GM23338 (cell line): ENCODE data around the gene ERCC5. TPM values are rescaled to one million over a fixed set of nuclear protein-coding genes. Genes with fewer than 3 reads are reported as not detected.

Experiments used
- ATAC-seq: fragments of 200-7000 bp; cut with Tn5 transposase; 3 replicates; pipeline ENCODE4 v1.9.1; 2020
- DNase-seq: peaks from one replicate; pipeline ENCODE4 v3.0.0-alpha.2; 2015; ENCODE audit warnings: low spot score
- H2AFZ ChIP-seq: fragments of 200-600 bp; sonication (generic); 2 replicates; pipeline ENCODE4 v1.8.0; 2016; ENCODE audit warnings: antibody characterized with exemption, mild to moderate bottlenecking, moderate library complexity
- H3F3A ChIP-seq: fragments of 200-600 bp; sonication (generic); replicated peaks from 2 replicates; pipeline ENCODE4 v1.8.0; 2017; ENCODE audit warnings: antibody characterized with exemption, mixed run types, low read depth
- H3K27ac ChIP-seq: fragments of 200-600 bp; sonication (generic); 2 replicates; pipeline ENCODE4 v1.6.1; 2016; ENCODE audit warnings: low read depth
- H3K27me3 ChIP-seq: fragments of 200-600 bp; sonication (generic); 2 replicates; pipeline ENCODE4 v1.8.0; 2016; ENCODE audit warnings: mild to moderate bottlenecking, mixed run types, moderate library complexity; ENCODE audit not compliant: insufficient read depth
- H3K36me3 ChIP-seq: fragments of 200-600 bp; sonication (generic); 2 replicates; pipeline ENCODE4 v1.8.0; 2016; ENCODE audit warnings: mild to moderate bottlenecking; ENCODE audit not compliant: insufficient read depth
- H3K4me1 ChIP-seq: fragments of 200-600 bp; sonication (generic); 2 replicates; pipeline ENCODE4 v1.8.0; 2016; ENCODE audit warnings: mild to moderate bottlenecking, moderate library complexity; ENCODE audit not compliant: insufficient read depth
- H3K4me2 ChIP-seq: fragments of 200-600 bp; sonication (generic); 2 replicates; pipeline ENCODE4 v1.7.1; 2017; ENCODE audit warnings: mixed run types
- H3K4me3 ChIP-seq: fragments of 200-600 bp; sonication (generic); 2 replicates; pipeline ENCODE4 v1.6.1; 2016; ENCODE audit warnings: mixed run types
- H3K79me2 ChIP-seq: fragments of 200-600 bp; sonication (generic); replicated peaks from 2 replicates; pipeline ENCODE4 v1.8.0; 2017; ENCODE audit warnings: mild to moderate bottlenecking; ENCODE audit not compliant: insufficient read depth
- H3K9me2 ChIP-seq: fragments of 200-600 bp; sonication (generic); 2 replicates; pipeline ENCODE4 v1.8.0; 2017; ENCODE audit not compliant: insufficient read depth
- H4K20me1 ChIP-seq: fragments of 200-600 bp; sonication (generic); replicated peaks from 2 replicates; pipeline ENCODE4 v1.8.0; 2017; ENCODE audit warnings: mild to moderate bottlenecking; ENCODE audit not compliant: insufficient read depth
- H3K27ac Mint-ChIP-seq: 2 replicates; pipeline ENCODE4 v1.8.0; 2020; ENCODE audit warnings: inconsistent platforms, mild to moderate bottlenecking, moderate library complexity, mixed read lengths
- H3K27me3 Mint-ChIP-seq: 3 replicates; pipeline ENCODE4 v1.8.0; 2022; ENCODE audit warnings: low read depth, mild to moderate bottlenecking, moderate library complexity, mixed read lengths, inconsistent platforms; ENCODE audit not compliant: insufficient read depth, poor library complexity
- H3K36me3 Mint-ChIP-seq: 3 replicates; pipeline ENCODE4 v1.8.0; 2021; ENCODE audit warnings: low read depth, mild to moderate bottlenecking, inconsistent platforms, moderate library complexity, mixed read lengths
- H3K4me1 Mint-ChIP-seq: 3 replicates; pipeline ENCODE4 v1.8.0; 2020; ENCODE audit warnings: mild to moderate bottlenecking, inconsistent platforms, mixed read lengths
- H3K4me3 Mint-ChIP-seq: 3 replicates; pipeline ENCODE4 v1.8.0; 2021; ENCODE audit warnings: moderate library complexity, mild to moderate bottlenecking, inconsistent platforms, mixed read lengths
- H3K9me3 Mint-ChIP-seq: 3 replicates; pipeline ENCODE4 v1.8.0; 2020; ENCODE audit warnings: moderate library complexity, mild to moderate bottlenecking, inconsistent platforms, mixed read lengths
- CREB1 ChIP-seq: fragments of 250-450 bp; sonication (Bioruptor Pico); IDR thresholded peaks from 2 replicates; pipeline ENCODE4 v1.5.0; 2020; ENCODE audit warnings: low read depth, mild to moderate bottlenecking, moderate library complexity
- CTCF ChIP-seq, 2 experiments: fragments of 200-600 bp in 1 of 2; sonication (generic) in 1 of 2; conservative IDR thresholded peaks; 2 replicates each; pipeline versions ENCODE4 v1.5.1 to v1.6.1; 2016 to 2017; ENCODE audit warnings: antibody characterized with exemption in 2 of 2, low read depth in 2 of 2, mild to moderate bottlenecking in 2 of 2, moderate library complexity in 1 of 2
- ETS1 ChIP-seq: IDR thresholded peaks from 2 replicates; pipeline ENCODE4 v1.6.1; 2016; ENCODE audit warnings: antibody characterized with exemption
- EZH2 ChIP-seq: fragments of 200-600 bp; sonication (generic); IDR thresholded peaks from one replicate; pipeline ENCODE4 v1.8.0; 2017; ENCODE audit warnings: antibody characterized with exemption, mild to moderate bottlenecking, low read depth; ENCODE audit not compliant: unreplicated experiment
- EZH2phosphoT487 ChIP-seq: fragments of 200-600 bp; sonication (generic); IDR thresholded peaks from one replicate; pipeline ENCODE4 v1.8.1; 2018; ENCODE audit warnings: antibody characterized with exemption; ENCODE audit not compliant: unreplicated experiment
- JUNB ChIP-seq: IDR thresholded peaks from one replicate; pipeline ENCODE4 v1.6.1; 2016; ENCODE audit warnings: antibody characterized with exemption; ENCODE audit not compliant: unreplicated experiment
- NANOG ChIP-seq: IDR thresholded peaks from 2 replicates; pipeline ENCODE4 v1.6.1; 2016; ENCODE audit warnings: antibody characterized with exemption, borderline replicate concordance
- POLR2AphosphoS5 ChIP-seq: IDR thresholded peaks from 2 replicates; pipeline ENCODE4 v1.6.1; 2016; ENCODE audit warnings: antibody characterized with exemption, low read depth
- STAT1 ChIP-seq: IDR thresholded peaks from one replicate; pipeline ENCODE4 v1.6.1; 2016; ENCODE audit warnings: antibody characterized with exemption; ENCODE audit not compliant: unreplicated experiment
- ZNF114 ChIP-seq: fragments of 250-450 bp; sonication (Bioruptor Pico); IDR thresholded peaks from 2 replicates; pipeline ENCODE4 v1.5.0; 2020; ENCODE audit warnings: mild to moderate bottlenecking, moderate library complexity
- ZNF331 ChIP-seq: fragments of 250-450 bp; sonication (Bioruptor Pico); IDR thresholded peaks from 2 replicates; pipeline ENCODE4 v1.5.0; 2020; ENCODE audit warnings: low read depth, mild to moderate bottlenecking, moderate library complexity
- ZNF462 ChIP-seq: fragments of 250-450 bp; sonication (Bioruptor Pico); IDR thresholded peaks from 2 replicates; pipeline ENCODE4 v1.5.0; 2020; ENCODE audit warnings: mild to moderate bottlenecking, moderate library complexity
- polyA plus RNA-seq: library from polyadenylated mRNA; unstranded; fragments of >200 nt; fragmentation: Nextera tagmentation; extraction: Ambion mirVana; gene quantifications from 2 replicates; pipeline ENCODE4 v1.2.1, GENCODE V29; 2016
- total RNA-seq: library from RNA; depleted of rRNA; stranded (reverse); fragments of >200 nt; shearing (Covaris generic); gene quantifications from 2 replicates; pipeline ENCODE4 v1.2.3, GENCODE V29; 2014

The ERCC5 gene
- total and polyA plus RNA-seq, 2 experiments from 2014 or later = 25.4 to 26.2 TPM

GRCh38 chr13:102915393-102915930, 69.6 kb downstream of the ERCC5 start:
- H3K27ac ChIP-seq = no peak overlapping the region
- H3K4me3 Mint-ChIP-seq = no peak overlapping the region
- no peaks in the 10 kb centered on the region for H4K20me1 ChIP-seq
- DNase-seq (no peak), ATAC-seq (no peak)
- no peaks in the 10 kb centered on the region for H3F3A ChIP-seq
- no peaks in the 10 kb centered on the region for H3K27me3 ChIP-seq
- no peak overlapping the region for H3K27ac Mint-ChIP-seq
- no peaks in the 10 kb centered on the region for H3K79me2 ChIP-seq
- H3K9me2 ChIP-seq = no peaks in the 10 kb centered on the region
- TF ChIP-seq EZH2phosphoT487 (no peak), EZH2 (no peak), STAT1 (no peak), JUNB (no peak), POLR2AphosphoS5 (no peak), ETS1 (no peak), ZNF114 (CRISPR knock-in tag) (no peak), CREB1 (no peak)
- H3K27me3 Mint-ChIP-seq = no peaks in the 10 kb centered on the region
- no peak overlapping the region for H2AFZ ChIP-seq
- no peaks in the 10 kb centered on the region for H3K4me1 ChIP-seq
- no peak overlapping the region for H3K4me3 ChIP-seq
- H3K36me3 ChIP-seq = no peaks in the 10 kb centered on the region
- no peak overlapping the region for H3K4me2 ChIP-seq
- no peaks in the 10 kb centered on the region for H3K4me1 Mint-ChIP-seq
- H3K9me3 Mint-ChIP-seq = no peaks in the 10 kb centered on the region
- no peaks in the 10 kb centered on the region for H3K36me3 Mint-ChIP-seq

GRCh38 chr13:102917019-102917418, 71.2 kb downstream of the ERCC5 start:
- ATAC-seq (no peak), DNase-seq (no peak)
- Mint-ChIP-seq H3K4me1 (no peaks in the 10 kb centered on the region), H3K4me3 (no peak overlapping the region), H3K9me3 (no peaks in the 10 kb centered on the region), H3K27ac (no peak overlapping the region), H3K27me3 (no peaks in the 10 kb centered on the region), H3K36me3 (no peaks in the 10 kb centered on the region)
- H3K9me2 ChIP-seq = no peaks in the 10 kb centered on the region
- H3K4me3 ChIP-seq = no peak overlapping the region
- H3K36me3 ChIP-seq = no peaks in the 10 kb centered on the region
- H3K27me3 ChIP-seq = no peaks in the 10 kb centered on the region
- no peak overlapping the region for H3K4me2 ChIP-seq
- no peak overlapping the region for H2AFZ ChIP-seq
- no peaks in the 10 kb centered on the region for H3K4me1 ChIP-seq
- no peaks in the 10 kb centered on the region for H4K20me1 ChIP-seq
- no peak overlapping the region for H3K27ac ChIP-seq
- H3K79me2 ChIP-seq = no peaks in the 10 kb centered on the region
- no peaks in the 10 kb centered on the region for H3F3A ChIP-seq
- TF ChIP-seq CREB1 (no peak), EZH2 (no peak), CTCF (conservative IDR thresholded peaks at IDR 0.05; ENCODE audit: low read depth in 2 of 2) (no peak), NANOG (no peak), POLR2AphosphoS5 (no peak), ZNF331 (CRISPR knock-in tag) (no peak), ZNF462 (CRISPR knock-in tag) (no peak), JUNB (no peak)
